ENCODE results near the gene HMGN4. TPM values are rescaled to one million over a fixed set of nuclear protein-coding genes. Genes with fewer than 3 reads are reported as not detected.

HMGN4 gene
- total RNA-seq, 1 donor from 2014 or later, result 74.5 TPM

GRCh38 chr6:26537160-26537845 is 863 bp upstream of the HMGN4 start:
- H3K4me1 Mint-ChIP-seq, result peaks cover 69% of the 10 kb centered on the region

GRCh38 chr6:26538572-26538902 is 371 bp downstream of the HMGN4 start:
- no peaks in the 10 kb centered on the region for H3K9me3 Mint-ChIP-seq

More at GRCh38 chr6:26537160-26537845, 863 bp upstream of the HMGN4 start:
- POLR2A ChIA-PET, result interaction anchor here (0.5 to 3.5 kb wide), 49 partner anchors 11 to 1335 kb away, joined by 3 to 74 read pairs (median 5); partner anchors contain the start of genes BTN2A1, BTN3A1, BTN3A3 and ZNF184
- Mint-ChIP-seq H3K9me3 (no peaks in the 10 kb centered on the region), H3K27ac (peak overlapping the region; percentile 97), H3K4me3 (peak overlapping the region; percentile 98), H3K36me3 (ENCODE audit: low read depth) (peaks cover 46% of the 10 kb centered on the region), H3K27me3 (peaks cover 9% of the 10 kb centered on the region)
- peak; percentile 75 for DNase-seq
- intact Hi-C loops (cut with micrococcal nuclease), result loop anchor here (1.0 to 10.0 kb wide), 12 partner anchors 16 to 1215 kb away; partner anchors contain the start of genes BTN2A2, BTN3A2 and ZNF391
- CTCF ChIA-PET, result interaction anchor here (1.6 to 2.3 kb wide), 3 partner anchors 16 to 58 kb away, joined by 4 to 10 read pairs (median 8); no protein-coding TSS in a partner anchor
- TF ChIP-seq, protein P1, sequence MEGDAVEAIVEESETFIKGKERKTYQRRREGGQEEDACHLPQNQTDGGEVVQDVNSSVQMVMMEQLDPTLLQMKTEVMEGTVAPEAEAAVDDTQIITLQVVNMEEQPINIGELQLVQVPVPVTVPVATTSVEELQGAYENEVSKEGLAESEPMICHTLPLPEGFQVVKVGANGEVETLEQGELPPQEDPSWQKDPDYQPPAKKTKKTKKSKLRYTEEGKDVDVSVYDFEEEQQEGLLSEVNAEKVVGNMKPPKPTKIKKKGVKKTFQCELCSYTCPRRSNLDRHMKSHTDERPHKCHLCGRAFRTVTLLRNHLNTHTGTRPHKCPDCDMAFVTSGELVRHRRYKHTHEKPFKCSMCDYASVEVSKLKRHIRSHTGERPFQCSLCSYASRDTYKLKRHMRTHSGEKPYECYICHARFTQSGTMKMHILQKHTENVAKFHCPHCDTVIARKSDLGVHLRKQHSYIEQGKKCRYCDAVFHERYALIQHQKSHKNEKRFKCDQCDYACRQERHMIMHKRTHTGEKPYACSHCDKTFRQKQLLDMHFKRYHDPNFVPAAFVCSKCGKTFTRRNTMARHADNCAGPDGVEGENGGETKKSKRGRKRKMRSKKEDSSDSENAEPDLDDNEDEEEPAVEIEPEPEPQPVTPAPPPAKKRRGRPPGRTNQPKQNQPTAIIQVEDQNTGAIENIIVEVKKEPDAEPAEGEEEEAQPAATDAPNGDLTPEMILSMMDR (IDR thresholded peaks at IDR 0.05), result no peak
- peak; percentile 66 for ATAC-seq (ENCODE audit: low read depth)

DNA sequence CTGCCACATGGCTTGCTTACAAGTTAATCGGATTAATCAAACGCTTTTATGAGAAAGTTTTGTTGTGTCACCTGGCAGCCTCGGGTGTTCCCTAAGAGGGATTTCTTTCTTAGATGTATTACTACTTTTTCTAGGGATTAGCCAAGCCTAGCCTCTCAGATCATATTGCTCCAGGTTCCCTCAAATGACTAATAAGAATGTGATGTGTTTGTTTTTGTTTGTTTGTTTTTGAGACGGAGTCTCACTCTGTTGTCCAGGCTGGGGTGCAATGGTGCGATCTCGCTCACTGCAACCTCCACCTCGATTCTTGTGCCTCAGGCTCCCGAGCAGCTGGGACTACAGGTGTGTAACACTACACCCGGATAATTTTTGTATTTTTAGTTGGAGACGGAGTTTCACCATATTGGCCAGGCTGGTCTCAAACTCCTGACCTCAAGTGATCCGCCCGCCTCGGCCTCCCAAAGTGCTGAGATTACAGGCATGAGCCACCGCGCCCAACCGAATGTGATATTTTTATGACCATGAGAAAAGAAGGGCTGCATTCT is 977 bp downstream of the HMGN4 start:
- CTCF ChIA-PET, result interaction anchor here (1.1 to 2.3 kb wide), 3 partner anchors 15 to 57 kb away, joined by 3 to 10 read pairs (median 4); no protein-coding TSS in a partner anchor
- Mint-ChIP-seq H3K4me3 (peak overlapping the region; percentile 98), H3K27me3 (peaks cover 7% of the 10 kb centered on the region), H3K27ac (peak overlapping the region; percentile 97), H3K9me3 (no peaks in the 10 kb centered on the region), H3K36me3 (ENCODE audit: low read depth) (peaks cover 55% of the 10 kb centered on the region), H3K4me1 (peaks cover 59% of the 10 kb centered on the region)
- ATAC-seq (ENCODE audit: low read depth) (no peak), DNase-seq (no peak)
- POLR2A ChIA-PET, result interaction anchor here (0.7 to 3.5 kb wide), 10 partner anchors 9 to 608 kb away, joined by 3 to 74 read pairs (median 32); a partner anchor contains a TSS
- TF ChIP-seq, protein P1 (IDR thresholded peaks at IDR 0.05), result no peak
- intact Hi-C loops (cut with micrococcal nuclease), result loop anchor here (5.0 to 10.0 kb wide), 3 partner anchors 514 to 1213 kb away; partner anchors contain the start of gene ZNF391

More at GRCh38 chr6:26538572-26538902, 371 bp downstream of the HMGN4 start:
- H3K27me3 Mint-ChIP-seq, result peaks cover 7% of the 10 kb centered on the region
- CTCF ChIA-PET, result interaction anchor here (0.7 to 2.3 kb wide), 4 partner anchors 16 to 315 kb away, joined by 3 to 10 read pairs (median 4); no protein-coding TSS in a partner anchor
- TF ChIP-seq, protein P1 (IDR thresholded peaks at IDR 0.05), result no peak
- H3K27ac Mint-ChIP-seq, result peak overlapping the region; percentile 97
- peaks cover 50% of the 10 kb centered on the region for H3K36me3 Mint-ChIP-seq (ENCODE audit: low read depth)
- ATAC-seq (ENCODE audit: low read depth), result no peak
- peaks cover 60% of the 10 kb centered on the region for H3K4me1 Mint-ChIP-seq
- intact Hi-C loops (cut with micrococcal nuclease), result loop anchor here (1.0 to 10.0 kb wide), 4 partner anchors 15 to 1214 kb away; partner anchors contain the start of gene ZNF391
- DNase-seq, result no peak
- POLR2A ChIA-PET, result interaction anchor here (0.6 to 3.5 kb wide), 27 partner anchors 10 to 934 kb away, joined by 3 to 74 read pairs (median 14); partner anchors contain the start of gene ZNF184
- peak overlapping the region; percentile 98 for H3K4me3 Mint-ChIP-seq

- ChIA-PET POLR2A (no interaction called here), CTCF (interaction anchor here (0.9 kb wide), 1 partner anchor 366 kb away, joined by 3 read pairs; no protein-coding TSS in a partner anchor)
- ATAC-seq (ENCODE audit: low read depth) (no peak), DNase-seq (no peak)
- Mint-ChIP-seq H3K27ac (peak overlapping the region; percentile 10), H3K27me3 (peaks cover 7% of the 10 kb centered on the region), H3K9me3 (no peaks in the 10 kb centered on the region), H3K4me1 (peaks cover 53% of the 10 kb centered on the region), H3K36me3 (ENCODE audit: low read depth) (peaks cover 78% of the 10 kb centered on the region), H3K4me3 (no peak overlapping the region)
- intact Hi-C loops (cut with micrococcal nuclease), result no loop called here
- TF ChIP-seq, protein P1 (IDR thresholded peaks at IDR 0.05), result no peak
These were observed 3.4 kb downstream of the HMGN4 start for GRCh38 chr6:26541579-26541978.

Measured in activated B cell treated with CpG ODN at 0.5 μM for 24 hours (primary cell).